ENCODE measurements around the gene OOEP. TPM values are rescaled to one million over a fixed set of nuclear protein-coding genes. Genes with fewer than 3 reads are reported as not detected.

OOEP gene
- total RNA-seq, 6 donors from 2014 or later = 0.43 TPM; not detected in 5

DNA sequence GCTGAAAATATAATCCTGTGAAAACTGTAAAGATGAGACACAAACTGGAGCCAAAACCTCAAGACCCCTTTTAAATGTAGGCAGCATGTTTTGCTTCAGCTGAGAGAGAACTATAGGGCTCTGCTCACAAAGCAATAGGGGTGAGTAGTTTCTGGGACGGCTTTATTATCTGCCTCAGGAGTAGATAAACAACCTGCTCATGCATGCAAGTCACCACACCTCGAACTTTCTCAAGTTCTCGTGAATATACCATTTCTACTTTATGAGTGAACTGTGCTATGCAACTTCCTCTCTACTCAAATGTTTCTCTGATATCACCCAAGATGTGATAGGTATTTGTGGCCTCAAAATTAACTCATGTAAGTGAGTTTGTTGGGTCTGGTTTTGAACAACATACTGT is 7.5 kb upstream of the OOEP start:
- ATAC-seq (ENCODE audit: low FRiP score in 2 of 2) (no peak), DNase-seq (no peak)
- TF ChIP-seq POLR2AphosphoS5 (IDR thresholded peaks at IDR 0.05) = no peak
- TF ChIP-seq, protein P1, sequence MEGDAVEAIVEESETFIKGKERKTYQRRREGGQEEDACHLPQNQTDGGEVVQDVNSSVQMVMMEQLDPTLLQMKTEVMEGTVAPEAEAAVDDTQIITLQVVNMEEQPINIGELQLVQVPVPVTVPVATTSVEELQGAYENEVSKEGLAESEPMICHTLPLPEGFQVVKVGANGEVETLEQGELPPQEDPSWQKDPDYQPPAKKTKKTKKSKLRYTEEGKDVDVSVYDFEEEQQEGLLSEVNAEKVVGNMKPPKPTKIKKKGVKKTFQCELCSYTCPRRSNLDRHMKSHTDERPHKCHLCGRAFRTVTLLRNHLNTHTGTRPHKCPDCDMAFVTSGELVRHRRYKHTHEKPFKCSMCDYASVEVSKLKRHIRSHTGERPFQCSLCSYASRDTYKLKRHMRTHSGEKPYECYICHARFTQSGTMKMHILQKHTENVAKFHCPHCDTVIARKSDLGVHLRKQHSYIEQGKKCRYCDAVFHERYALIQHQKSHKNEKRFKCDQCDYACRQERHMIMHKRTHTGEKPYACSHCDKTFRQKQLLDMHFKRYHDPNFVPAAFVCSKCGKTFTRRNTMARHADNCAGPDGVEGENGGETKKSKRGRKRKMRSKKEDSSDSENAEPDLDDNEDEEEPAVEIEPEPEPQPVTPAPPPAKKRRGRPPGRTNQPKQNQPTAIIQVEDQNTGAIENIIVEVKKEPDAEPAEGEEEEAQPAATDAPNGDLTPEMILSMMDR (IDR thresholded peaks at IDR 0.05) = no peak
- TF ChIP-seq EP300 (IDR thresholded peaks at IDR 0.05) = no peak
- no peak for TF ChIP-seq POLR2A (IDR thresholded peaks at IDR 0.05)
- 64 to 69% methylated on average over 3 of the region's 3 CpGs for WGBS, 2 donors
- H3K9me3 ChIP-seq = peaks cover 0 to 4% (median 4%) of the 10 kb centered on the region in 4 donors
- H3K27ac ChIP-seq = no peak overlapping the region
- H3K4me3 ChIP-seq = no peak overlapping the region
- H3K27me3 ChIP-seq = no peaks in the 10 kb centered on the region
- no peaks in the 10 kb centered on the region for H3K4me1 ChIP-seq
- H3K36me3 ChIP-seq = no peaks in the 10 kb centered on the region

DNA sequence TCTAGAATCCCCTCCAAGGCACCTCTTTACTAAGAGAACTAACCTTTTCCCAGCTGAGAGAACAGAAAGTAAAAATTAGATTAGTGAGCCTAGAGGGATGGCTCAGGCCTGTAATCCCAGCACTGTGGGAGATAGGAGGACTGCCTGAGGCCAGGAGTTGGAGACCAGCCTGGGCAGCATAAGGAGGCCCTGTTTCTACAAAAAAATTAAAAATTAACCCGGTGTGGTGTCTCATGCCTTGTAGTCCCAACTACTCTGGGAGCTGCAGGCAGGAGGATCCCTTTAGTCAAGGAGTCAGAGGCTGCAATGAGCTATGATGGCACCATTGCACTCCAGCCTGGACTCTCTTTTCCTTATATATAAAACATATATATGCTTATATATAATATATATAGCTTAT is 5.5 kb upstream of the OOEP start:
- Histone ChIP-seq H3K27me3 (no peaks in the 10 kb centered on the region), H3K36me3 (no peaks in the 10 kb centered on the region), H3K9me3 (peaks cover 0 to 18% (median 11%) of the 10 kb centered on the region in 4 donors), H3K4me1 (no peaks in the 10 kb centered on the region), H3K4me3 (no peak overlapping the region), H3K27ac (no peak overlapping the region)
- no peak for ATAC-seq (ENCODE audit: low FRiP score in 2 of 2)
- 84 to 95% methylated on average over 1 of the region's 1 CpG for WGBS, 2 donors
- no peak for DNase-seq
- TF ChIP-seq, protein P1 (IDR thresholded peaks at IDR 0.05) = no peak
- TF ChIP-seq EP300 (IDR thresholded peaks at IDR 0.05) (no peak), POLR2AphosphoS5 (IDR thresholded peaks at IDR 0.05) (no peak), POLR2A (IDR thresholded peaks at IDR 0.05) (no peak)

DNA sequence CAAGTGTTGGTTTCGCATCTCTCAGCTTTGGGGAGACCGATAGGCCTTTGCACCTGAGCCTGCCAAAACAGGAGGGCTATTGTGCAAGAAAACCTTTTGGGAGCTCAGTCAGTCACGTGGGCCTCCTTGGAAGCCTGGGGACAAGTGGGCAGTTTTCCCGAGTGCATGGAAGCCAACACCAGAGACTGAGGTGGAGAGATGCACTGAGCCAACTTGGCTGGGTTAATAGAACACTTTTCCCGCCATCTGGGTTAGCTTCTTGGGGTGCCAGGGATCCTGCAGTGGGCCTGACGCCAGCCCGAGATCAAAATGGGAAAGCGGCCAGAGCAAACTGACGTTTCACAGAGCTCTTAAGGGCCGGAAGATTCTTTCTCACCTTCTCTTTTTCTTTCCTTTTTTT is 2.8 kb upstream of the OOEP start:
- Histone ChIP-seq H3K27me3 (no peaks in the 10 kb centered on the region), H3K4me1 (no peaks in the 10 kb centered on the region), H3K27ac (no peak overlapping the region), H3K4me3 (no peak overlapping the region), H3K9me3 (peaks cover 0 to 18% (median 11%) of the 10 kb centered on the region in 4 donors), H3K36me3 (no peaks in the 10 kb centered on the region)
- no peak for ATAC-seq (ENCODE audit: low FRiP score in 2 of 2)
- TF ChIP-seq EP300 (IDR thresholded peaks at IDR 0.05) (no peak), POLR2AphosphoS5 (IDR thresholded peaks at IDR 0.05) (no peak), POLR2A (IDR thresholded peaks at IDR 0.05) (no peak)
- TF ChIP-seq, protein P1 (IDR thresholded peaks at IDR 0.05) = no peak
- no peak for DNase-seq
- 80 to 88% methylated on average over 10 of the region's 10 CpGs for WGBS, 2 donors

DNA sequence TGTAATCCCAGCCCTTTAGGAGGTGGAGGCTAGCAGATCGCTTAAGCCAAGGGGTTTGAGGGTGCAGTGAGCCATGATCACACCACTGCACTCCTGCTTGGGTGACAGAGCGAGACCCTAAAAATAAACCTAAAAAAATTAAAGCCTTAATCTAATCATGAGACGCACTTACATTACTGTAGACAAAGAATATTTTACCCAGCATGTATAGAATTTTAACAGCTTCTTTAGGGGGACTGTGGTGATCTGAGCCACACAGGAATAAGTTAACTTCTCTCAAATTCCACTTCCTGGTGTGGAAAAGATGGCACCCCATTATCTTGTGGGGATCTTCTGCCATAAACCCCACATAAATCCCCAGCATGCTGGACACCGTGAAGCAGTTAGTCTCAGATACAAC is 2.3 kb upstream of the OOEP start:
- no peaks in the 10 kb centered on the region for H3K27me3 ChIP-seq
- ATAC-seq (ENCODE audit: low FRiP score in 2 of 2) = no peak

DNA sequence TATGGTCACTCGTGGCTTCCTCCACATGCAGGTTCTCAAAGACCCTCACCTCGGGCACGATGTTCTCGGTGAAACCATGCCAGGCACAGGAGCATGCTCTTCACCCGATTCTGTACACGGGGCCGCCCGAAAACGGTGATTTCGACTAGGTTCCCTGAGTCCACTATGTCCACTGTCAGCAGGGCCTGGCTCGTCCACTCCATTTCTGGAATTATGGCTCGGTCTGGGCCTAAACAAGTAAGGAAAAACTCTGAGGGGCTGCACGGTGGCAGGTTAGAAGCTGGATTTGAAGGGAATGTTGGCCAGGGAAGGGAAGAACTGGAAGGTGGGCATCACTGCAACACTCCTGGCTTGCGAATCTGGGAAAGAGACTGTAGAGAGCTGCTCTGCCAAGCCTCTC is 540 bp downstream of the OOEP start:
- Histone ChIP-seq H3K27me3 (no peaks in the 10 kb centered on the region), H3K4me1 (no peaks in the 10 kb centered on the region), H3K27ac (no peak overlapping the region), H3K4me3 (no peak overlapping the region), H3K9me3 (peaks cover 0 to 18% (median 11%) of the 10 kb centered on the region in 4 donors), H3K36me3 (no peaks in the 10 kb centered on the region)
- ATAC-seq (ENCODE audit: low FRiP score in 2 of 2) (no peak), DNase-seq (no peak)
- TF ChIP-seq EP300 (IDR thresholded peaks at IDR 0.05) (no peak), POLR2A (IDR thresholded peaks at IDR 0.05) (no peak), POLR2AphosphoS5 (IDR thresholded peaks at IDR 0.05) (no peak)
- TF ChIP-seq, protein P1 (IDR thresholded peaks at IDR 0.05) = no peak
- WGBS, 2 donors = 88 to 95% methylated on average over 14 of the region's 14 CpGs

More for the DNA sequence above, 2.3 kb upstream of the OOEP start:
- H3K27ac ChIP-seq = no peak overlapping the region
- peaks cover 0 to 18% (median 11%) of the 10 kb centered on the region in 4 donors for H3K9me3 ChIP-seq
- WGBS, 2 donors = 96% methylated on average over 4 of the region's 4 CpGs
- DNase-seq = no peak
- H3K4me1 ChIP-seq = no peaks in the 10 kb centered on the region
- TF ChIP-seq POLR2A (IDR thresholded peaks at IDR 0.05) (no peak), EP300 (IDR thresholded peaks at IDR 0.05) (no peak), POLR2AphosphoS5 (IDR thresholded peaks at IDR 0.05) (no peak)
- TF ChIP-seq, protein P1 (IDR thresholded peaks at IDR 0.05) = no peak
- H3K36me3 ChIP-seq = no peaks in the 10 kb centered on the region
- no peak overlapping the region for H3K4me3 ChIP-seq

Measured in upper lobe of left lung (tissue), 6 donors.